IMR-90 (cell line): ENCODE results near the gene HDGFL2.

Source experiments
- CEBPB ChIP-seq: IDR thresholded peaks from 2 replicates; pipeline ENCODE4 v1.6.1; 2012; ENCODE audit warnings: low read depth, low read length, improper control_type of control experiment
- ELK1 ChIP-seq: fragments of 150-350 bp; IDR thresholded peaks from 2 replicates; pipeline ENCODE4 v1.6.1; 2016; ENCODE audit warnings: low read depth, mild to moderate bottlenecking, low read length, moderate library complexity, borderline replicate concordance
- FOS ChIP-seq: fragments of 150-350 bp; IDR thresholded peaks from 2 replicates; pipeline ENCODE4 v1.6.1; 2016; ENCODE audit warnings: low read depth, low read length
- MAFK ChIP-seq: IDR thresholded peaks from 2 replicates; pipeline ENCODE4 v1.6.1; 2012; ENCODE audit warnings: low read depth, low read length, improper control_type of control experiment
- POLR2A ChIP-seq: IDR thresholded peaks from 2 replicates; pipeline ENCODE4 v1.6.1; 2012; ENCODE audit warnings: mild to moderate bottlenecking, low read depth, low read length
- RAD21 ChIP-seq: IDR thresholded peaks from 2 replicates; pipeline ENCODE4 v1.6.1; 2012; ENCODE audit warnings: low read length, improper control_type of control experiment
- RCOR1 ChIP-seq: IDR thresholded peaks from 2 replicates; pipeline ENCODE4 v1.6.1; 2012; ENCODE audit warnings: mild to moderate bottlenecking, low read length, improper control_type of control experiment; ENCODE audit not compliant: insufficient replicate concordance
- RFX5 ChIP-seq: IDR thresholded peaks from 2 replicates; pipeline ENCODE4 v1.8.0; 2012; ENCODE audit warnings: low read depth, mild to moderate bottlenecking, low read length, moderate library complexity
- SMC3 ChIP-seq: fragments of 150-350 bp; IDR thresholded peaks from 2 replicates; pipeline ENCODE4 v1.6.1; 2016; ENCODE audit warnings: low read depth, mild to moderate bottlenecking, antibody characterized with exemption, low read length, moderate library complexity
- USF2 ChIP-seq: fragments of 150-350 bp; IDR thresholded peaks from 2 replicates; pipeline ENCODE4 v1.6.1; 2017; ENCODE audit warnings: mild to moderate bottlenecking, antibody characterized with exemption, low read length, low read depth
- TF ChIP-seq, protein P1 (sequence below): conservative IDR thresholded peaks from 2 replicates; pipeline ENCODE4 v1.5.1; 2012; ENCODE audit warnings: mild to moderate bottlenecking, low read depth, low read length, improper control_type of control experiment

GRCh38 chr19:4493929-4494690 is 22.0 kb downstream of the HDGFL2 start:
- TF ChIP-seq, protein P1, sequence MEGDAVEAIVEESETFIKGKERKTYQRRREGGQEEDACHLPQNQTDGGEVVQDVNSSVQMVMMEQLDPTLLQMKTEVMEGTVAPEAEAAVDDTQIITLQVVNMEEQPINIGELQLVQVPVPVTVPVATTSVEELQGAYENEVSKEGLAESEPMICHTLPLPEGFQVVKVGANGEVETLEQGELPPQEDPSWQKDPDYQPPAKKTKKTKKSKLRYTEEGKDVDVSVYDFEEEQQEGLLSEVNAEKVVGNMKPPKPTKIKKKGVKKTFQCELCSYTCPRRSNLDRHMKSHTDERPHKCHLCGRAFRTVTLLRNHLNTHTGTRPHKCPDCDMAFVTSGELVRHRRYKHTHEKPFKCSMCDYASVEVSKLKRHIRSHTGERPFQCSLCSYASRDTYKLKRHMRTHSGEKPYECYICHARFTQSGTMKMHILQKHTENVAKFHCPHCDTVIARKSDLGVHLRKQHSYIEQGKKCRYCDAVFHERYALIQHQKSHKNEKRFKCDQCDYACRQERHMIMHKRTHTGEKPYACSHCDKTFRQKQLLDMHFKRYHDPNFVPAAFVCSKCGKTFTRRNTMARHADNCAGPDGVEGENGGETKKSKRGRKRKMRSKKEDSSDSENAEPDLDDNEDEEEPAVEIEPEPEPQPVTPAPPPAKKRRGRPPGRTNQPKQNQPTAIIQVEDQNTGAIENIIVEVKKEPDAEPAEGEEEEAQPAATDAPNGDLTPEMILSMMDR, result no peak
- TF ChIP-seq SMC3 (no peak), RAD21 (no peak), POLR2A (no peak), USF2 (no peak), RCOR1 (no peak), MAFK (no peak), FOS (no peak), ELK1 (no peak), CEBPB (no peak), RFX5 (no peak)
